ENCODE measurements around the gene DMD.

DNA sequence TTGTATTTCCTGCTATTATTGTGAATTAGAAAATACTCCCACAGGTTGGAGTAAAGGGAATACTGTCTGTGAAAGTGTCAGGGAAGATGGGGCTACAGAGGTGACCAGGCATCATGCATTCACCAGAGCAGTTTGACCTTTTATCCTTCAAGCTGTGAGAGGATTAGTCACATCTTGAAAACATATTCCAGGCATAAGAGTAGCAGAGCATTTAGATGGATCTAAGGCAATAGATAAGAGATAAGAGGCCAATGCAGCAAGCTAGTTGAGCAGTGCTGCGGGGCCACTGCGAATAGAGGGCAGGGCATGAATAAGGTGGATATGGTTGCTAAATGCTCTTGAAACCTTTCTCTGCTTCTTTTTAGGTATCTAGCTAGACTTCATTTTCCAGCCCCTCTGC is 1668.8 kb downstream of the DMD start:
- no peak for TF ChIP-seq CTCF (IDR thresholded peaks at IDR 0.05)
- TF ChIP-seq SIN3A (IDR thresholded peaks at IDR 0.05; ENCODE audit: borderline replicate concordance, insufficient read depth, low read depth, low read length) = no peak

Data from Panc1 (cell line).